Measurements from ENCODE around the gene DIPK1C.

The DIPK1C gene

GRCh38 chr18:74463254-74463653 lies 6.1 kb upstream of the DIPK1C start:
- Histone ChIP-seq H3K27ac (no peak overlapping the region), H4K20me1 (ENCODE audit: insufficient read depth) (no peaks in the 10 kb centered on the region), H3K4me2 (no peak overlapping the region), H3K79me2 (ENCODE audit: insufficient read depth, low read depth) (no peaks in the 10 kb centered on the region), H3K27me3 (ENCODE audit: insufficient read depth, low read depth) (no peaks in the 10 kb centered on the region), H3K36me3 (ENCODE audit: insufficient read depth) (no peaks in the 10 kb centered on the region), H2AFZ (ENCODE audit: low read depth) (no peak overlapping the region), H3K9ac (no peak overlapping the region), H3K4me3 (IDR thresholded peaks at IDR 0.05; ENCODE audit: insufficient read depth, low read depth, low read length) (no peak overlapping the region), H3K4me1 (ENCODE audit: low read depth, poor library complexity, severe bottlenecking) (no peaks in the 10 kb centered on the region)
- TF ChIP-seq, protein P1, sequence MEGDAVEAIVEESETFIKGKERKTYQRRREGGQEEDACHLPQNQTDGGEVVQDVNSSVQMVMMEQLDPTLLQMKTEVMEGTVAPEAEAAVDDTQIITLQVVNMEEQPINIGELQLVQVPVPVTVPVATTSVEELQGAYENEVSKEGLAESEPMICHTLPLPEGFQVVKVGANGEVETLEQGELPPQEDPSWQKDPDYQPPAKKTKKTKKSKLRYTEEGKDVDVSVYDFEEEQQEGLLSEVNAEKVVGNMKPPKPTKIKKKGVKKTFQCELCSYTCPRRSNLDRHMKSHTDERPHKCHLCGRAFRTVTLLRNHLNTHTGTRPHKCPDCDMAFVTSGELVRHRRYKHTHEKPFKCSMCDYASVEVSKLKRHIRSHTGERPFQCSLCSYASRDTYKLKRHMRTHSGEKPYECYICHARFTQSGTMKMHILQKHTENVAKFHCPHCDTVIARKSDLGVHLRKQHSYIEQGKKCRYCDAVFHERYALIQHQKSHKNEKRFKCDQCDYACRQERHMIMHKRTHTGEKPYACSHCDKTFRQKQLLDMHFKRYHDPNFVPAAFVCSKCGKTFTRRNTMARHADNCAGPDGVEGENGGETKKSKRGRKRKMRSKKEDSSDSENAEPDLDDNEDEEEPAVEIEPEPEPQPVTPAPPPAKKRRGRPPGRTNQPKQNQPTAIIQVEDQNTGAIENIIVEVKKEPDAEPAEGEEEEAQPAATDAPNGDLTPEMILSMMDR (conservative IDR thresholded peaks at IDR 0.05; ENCODE audit: low read depth, low read length) = no peak

DNA sequence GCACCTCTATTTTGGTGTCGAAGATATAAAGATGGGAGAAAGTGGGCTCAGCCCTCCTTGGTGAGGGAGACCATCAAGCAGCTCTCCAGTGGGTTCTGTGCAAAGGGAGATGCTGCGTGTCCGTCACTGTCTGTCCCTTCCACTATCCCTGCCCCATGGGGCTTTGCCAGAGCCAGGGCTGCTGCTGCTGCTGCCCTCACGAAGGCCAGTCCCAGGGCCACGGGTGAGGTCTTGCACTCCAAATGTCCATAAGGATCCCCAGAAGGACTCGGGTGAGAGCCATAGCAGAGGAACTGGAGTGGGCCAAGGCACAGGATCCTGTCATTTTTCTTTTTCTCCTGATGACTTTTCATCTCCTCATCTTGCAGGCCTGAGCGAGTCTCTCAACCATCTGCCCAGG lies 3.7 kb upstream of the DIPK1C start:
- TF ChIP-seq, protein P1 (conservative IDR thresholded peaks at IDR 0.05; ENCODE audit: low read depth, low read length) = no peak
- Histone ChIP-seq H3K27me3 (ENCODE audit: insufficient read depth, low read depth) (no peaks in the 10 kb centered on the region), H3K4me1 (ENCODE audit: low read depth, poor library complexity, severe bottlenecking) (no peaks in the 10 kb centered on the region), H3K4me2 (no peak overlapping the region), H3K36me3 (ENCODE audit: insufficient read depth) (no peaks in the 10 kb centered on the region), H3K4me3 (IDR thresholded peaks at IDR 0.05; ENCODE audit: insufficient read depth, low read depth, low read length) (no peak overlapping the region), H3K27ac (no peak overlapping the region), H3K9ac (no peak overlapping the region), H4K20me1 (ENCODE audit: insufficient read depth) (no peaks in the 10 kb centered on the region), H2AFZ (ENCODE audit: low read depth) (no peak overlapping the region), H3K79me2 (ENCODE audit: insufficient read depth, low read depth) (no peaks in the 10 kb centered on the region)

GRCh38 chr18:74459889-74460288 lies 2.8 kb upstream of the DIPK1C start:
- TF ChIP-seq, protein P1 (conservative IDR thresholded peaks at IDR 0.05; ENCODE audit: low read depth, low read length) = no peak
- no peaks in the 10 kb centered on the region for H3K79me2 ChIP-seq (ENCODE audit: insufficient read depth, low read depth)
- no peaks in the 10 kb centered on the region for H4K20me1 ChIP-seq (ENCODE audit: insufficient read depth)
- no peaks in the 10 kb centered on the region for H3K4me1 ChIP-seq (ENCODE audit: low read depth, poor library complexity, severe bottlenecking)
- H3K27ac ChIP-seq = no peak overlapping the region
- no peak overlapping the region for H3K4me3 ChIP-seq (IDR thresholded peaks at IDR 0.05; ENCODE audit: insufficient read depth, low read depth, low read length)
- H3K36me3 ChIP-seq (ENCODE audit: insufficient read depth) = no peaks in the 10 kb centered on the region
- no peaks in the 10 kb centered on the region for H3K27me3 ChIP-seq (ENCODE audit: insufficient read depth, low read depth)
- H2AFZ ChIP-seq (ENCODE audit: low read depth) = no peak overlapping the region
- H3K9ac ChIP-seq = no peak overlapping the region
- no peak overlapping the region for H3K4me2 ChIP-seq

- TF ChIP-seq, protein P1 (conservative IDR thresholded peaks at IDR 0.05; ENCODE audit: low read depth, low read length) = no peak
- Histone ChIP-seq H3K4me1 (ENCODE audit: low read depth, poor library complexity, severe bottlenecking) (no peaks in the 10 kb centered on the region), H3K36me3 (ENCODE audit: insufficient read depth) (no peaks in the 10 kb centered on the region), H3K9ac (no peak overlapping the region), H4K20me1 (ENCODE audit: insufficient read depth) (no peaks in the 10 kb centered on the region), H3K4me2 (no peak overlapping the region), H2AFZ (ENCODE audit: low read depth) (no peak overlapping the region), H3K27me3 (ENCODE audit: insufficient read depth, low read depth) (no peaks in the 10 kb centered on the region), H3K27ac (no peak overlapping the region), H3K79me2 (ENCODE audit: insufficient read depth, low read depth) (no peaks in the 10 kb centered on the region), H3K4me3 (IDR thresholded peaks at IDR 0.05; ENCODE audit: insufficient read depth, low read depth, low read length) (no peak overlapping the region)
These were observed 765 bp upstream of the DIPK1C start for GRCh38 chr18:74457725-74458421.
